MM.1S (cell line): Measurements from ENCODE around the gene RAB11FIP4.

Source experiments
- DNase-seq: peaks from one replicate; pipeline ENCODE4 v3.0.0-alpha.2; 2015
- H2AFZ ChIP-seq: fragments of 300-600 bp; sonication (generic); 2 replicates; pipeline ENCODE4 v1.6.0; 2016; ENCODE audit warnings: antibody characterized with exemption, low read length
- H3F3A ChIP-seq: fragments of 300-600 bp; sonication (generic); 2 replicates; pipeline ENCODE4 v1.6.1; 2016; ENCODE audit warnings: mild to moderate bottlenecking, antibody characterized with exemption, low read length, moderate library complexity, mixed read lengths; ENCODE audit not compliant: insufficient read depth
- H3K27ac ChIP-seq: fragments of 300-600 bp; sonication (generic); 2 replicates; pipeline ENCODE4 v1.5.1; 2016; ENCODE audit warnings: mild to moderate bottlenecking, low read length
- H3K27me3 ChIP-seq: fragments of 300-600 bp; sonication (generic); replicated peaks from 2 replicates; pipeline ENCODE4 v1.6.0; 2016; ENCODE audit warnings: low read length; ENCODE audit not compliant: insufficient read depth
- H3K36me3 ChIP-seq: fragments of 300-600 bp; sonication (generic); replicated peaks from 2 replicates; pipeline ENCODE4 v1.6.1; 2016; ENCODE audit warnings: mild to moderate bottlenecking, low read length, mixed read lengths; ENCODE audit not compliant: insufficient read depth
- H3K4me1 ChIP-seq: fragments of 300-600 bp; sonication (generic); 2 replicates; pipeline ENCODE4 v1.6.1; 2016; ENCODE audit warnings: low read length, mixed read lengths
- H3K4me2 ChIP-seq: fragments of 300-600 bp; sonication (generic); 2 replicates; pipeline ENCODE4 v1.6.0; 2016; ENCODE audit warnings: low read depth, low read length
- H3K4me3 ChIP-seq: fragments of 300-600 bp; sonication (generic); 2 replicates; pipeline ENCODE4 v1.5.1; 2016; ENCODE audit warnings: low read length, mixed read lengths
- H3K79me2 ChIP-seq: fragments of 300-600 bp; sonication (generic); 2 replicates; pipeline ENCODE4 v1.6.1; 2016; ENCODE audit warnings: mixed run types, low read length, mixed read lengths
- H3K9ac ChIP-seq: fragments of 300-600 bp; sonication (generic); 2 replicates; pipeline ENCODE4 v1.6.1; 2016; ENCODE audit warnings: low read length, mixed read lengths
- H3K9me2 ChIP-seq: fragments of 300-600 bp; sonication (generic); replicated peaks from 2 replicates; pipeline ENCODE4 v1.6.1; 2016; ENCODE audit warnings: mild to moderate bottlenecking, low read length, mixed read lengths; ENCODE audit not compliant: insufficient read depth
- H3K9me3 ChIP-seq: fragments of 300-600 bp; sonication (generic); replicated peaks from 2 replicates; pipeline ENCODE4 v1.6.1; 2016; ENCODE audit warnings: mild to moderate bottlenecking, low read length, mixed read lengths; ENCODE audit not compliant: insufficient read depth
- H4K20me1 ChIP-seq: fragments of 300-600 bp; sonication (generic); 2 replicates; pipeline ENCODE4 v1.6.1; 2016; ENCODE audit warnings: mild to moderate bottlenecking, low read length, moderate library complexity, mixed read lengths; ENCODE audit not compliant: insufficient read depth
- EZH2 ChIP-seq: fragments of 300-600 bp; sonication (generic); optimal IDR thresholded peaks from 2 replicates; pipeline ENCODE3; 2017; ENCODE audit warnings: low read depth, mild to moderate bottlenecking, antibody characterized with exemption, low read length, mixed read lengths
- EZH2phosphoT487 ChIP-seq: fragments of 300-600 bp; sonication (generic); IDR thresholded peaks from 2 replicates; pipeline ENCODE4 v1.6.1; 2018; ENCODE audit warnings: antibody characterized with exemption, low read length
- TF ChIP-seq, protein P1 (sequence below): fragments of 300-600 bp; sonication (generic); IDR thresholded peaks from 2 replicates; pipeline ENCODE4 v1.5.1; 2016; ENCODE audit warnings: antibody characterized with exemption, low read length, mixed read lengths

Gene RAB11FIP4

DNA sequence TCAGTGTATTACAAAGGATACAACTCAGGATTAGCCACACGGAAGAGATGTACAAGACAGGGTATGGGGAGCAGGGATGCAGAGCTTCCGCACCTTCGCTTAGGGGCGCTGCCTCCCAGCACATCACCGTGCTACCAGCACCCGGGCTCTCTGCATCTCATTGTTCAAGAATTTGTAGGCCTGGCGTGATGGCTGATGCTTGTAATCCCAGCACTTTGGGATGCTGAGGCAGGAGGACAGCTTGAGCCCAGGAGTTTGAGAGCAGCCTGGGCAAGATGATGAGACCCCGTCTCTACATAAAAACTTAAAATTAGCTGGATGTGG is 43.2 kb downstream of the RAB11FIP4 start:
- H3K4me3 ChIP-seq, result no peak overlapping the region
- no peaks in the 10 kb centered on the region for H3K9me2 ChIP-seq
- no peaks in the 10 kb centered on the region for H3F3A ChIP-seq
- no peaks in the 10 kb centered on the region for H4K20me1 ChIP-seq
- no peaks in the 10 kb centered on the region for H3K9me3 ChIP-seq
- peaks cover 10% of the 10 kb centered on the region for H3K4me1 ChIP-seq
- no peak for DNase-seq
- no peaks in the 10 kb centered on the region for H3K27me3 ChIP-seq
- TF ChIP-seq EZH2phosphoT487 (no peak), EZH2 (no peak)
- TF ChIP-seq, protein P1, sequence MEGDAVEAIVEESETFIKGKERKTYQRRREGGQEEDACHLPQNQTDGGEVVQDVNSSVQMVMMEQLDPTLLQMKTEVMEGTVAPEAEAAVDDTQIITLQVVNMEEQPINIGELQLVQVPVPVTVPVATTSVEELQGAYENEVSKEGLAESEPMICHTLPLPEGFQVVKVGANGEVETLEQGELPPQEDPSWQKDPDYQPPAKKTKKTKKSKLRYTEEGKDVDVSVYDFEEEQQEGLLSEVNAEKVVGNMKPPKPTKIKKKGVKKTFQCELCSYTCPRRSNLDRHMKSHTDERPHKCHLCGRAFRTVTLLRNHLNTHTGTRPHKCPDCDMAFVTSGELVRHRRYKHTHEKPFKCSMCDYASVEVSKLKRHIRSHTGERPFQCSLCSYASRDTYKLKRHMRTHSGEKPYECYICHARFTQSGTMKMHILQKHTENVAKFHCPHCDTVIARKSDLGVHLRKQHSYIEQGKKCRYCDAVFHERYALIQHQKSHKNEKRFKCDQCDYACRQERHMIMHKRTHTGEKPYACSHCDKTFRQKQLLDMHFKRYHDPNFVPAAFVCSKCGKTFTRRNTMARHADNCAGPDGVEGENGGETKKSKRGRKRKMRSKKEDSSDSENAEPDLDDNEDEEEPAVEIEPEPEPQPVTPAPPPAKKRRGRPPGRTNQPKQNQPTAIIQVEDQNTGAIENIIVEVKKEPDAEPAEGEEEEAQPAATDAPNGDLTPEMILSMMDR, result no peak
- no peak overlapping the region for H3K27ac ChIP-seq
- H3K4me2 ChIP-seq, result no peak overlapping the region
- H3K79me2 ChIP-seq, result no peaks in the 10 kb centered on the region
- no peak overlapping the region for H3K9ac ChIP-seq
- H3K36me3 ChIP-seq, result no peaks in the 10 kb centered on the region
- no peak overlapping the region for H2AFZ ChIP-seq

DNA sequence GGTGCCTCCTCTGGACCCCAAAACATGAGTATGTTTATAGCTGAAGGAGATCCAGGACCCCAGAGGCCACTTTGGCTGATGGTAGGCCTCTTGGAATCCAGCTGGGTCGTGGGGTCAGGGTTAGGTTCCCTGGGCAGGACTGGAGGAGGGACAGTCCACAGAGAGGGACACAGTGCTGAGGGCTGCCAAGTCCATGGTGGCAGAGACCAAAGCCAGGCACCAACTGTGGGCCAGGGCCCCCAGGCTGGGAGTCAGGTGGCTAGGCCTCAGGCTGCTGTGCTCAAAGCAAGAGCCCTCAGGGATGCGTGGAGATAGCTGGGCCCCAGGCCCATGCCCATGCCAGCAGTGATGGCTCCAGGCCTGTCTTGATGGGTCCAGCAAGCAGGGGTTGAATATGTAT is 44.1 kb downstream of the RAB11FIP4 start:
- DNase-seq, result no peak
- Histone ChIP-seq H3K9me2 (no peaks in the 10 kb centered on the region), H2AFZ (no peak overlapping the region), H3K9me3 (no peaks in the 10 kb centered on the region), H3K27ac (no peak overlapping the region), H3K4me1 (peaks cover 10% of the 10 kb centered on the region), H3K79me2 (no peaks in the 10 kb centered on the region), H3K4me3 (no peak overlapping the region), H3K27me3 (no peaks in the 10 kb centered on the region), H3K4me2 (no peak overlapping the region), H3K36me3 (no peaks in the 10 kb centered on the region), H3K9ac (no peak overlapping the region), H3F3A (no peaks in the 10 kb centered on the region), H4K20me1 (no peaks in the 10 kb centered on the region)
- TF ChIP-seq, protein P1, result no peak
- TF ChIP-seq EZH2, result no peak
- TF ChIP-seq EZH2phosphoT487, result no peak

DNA sequence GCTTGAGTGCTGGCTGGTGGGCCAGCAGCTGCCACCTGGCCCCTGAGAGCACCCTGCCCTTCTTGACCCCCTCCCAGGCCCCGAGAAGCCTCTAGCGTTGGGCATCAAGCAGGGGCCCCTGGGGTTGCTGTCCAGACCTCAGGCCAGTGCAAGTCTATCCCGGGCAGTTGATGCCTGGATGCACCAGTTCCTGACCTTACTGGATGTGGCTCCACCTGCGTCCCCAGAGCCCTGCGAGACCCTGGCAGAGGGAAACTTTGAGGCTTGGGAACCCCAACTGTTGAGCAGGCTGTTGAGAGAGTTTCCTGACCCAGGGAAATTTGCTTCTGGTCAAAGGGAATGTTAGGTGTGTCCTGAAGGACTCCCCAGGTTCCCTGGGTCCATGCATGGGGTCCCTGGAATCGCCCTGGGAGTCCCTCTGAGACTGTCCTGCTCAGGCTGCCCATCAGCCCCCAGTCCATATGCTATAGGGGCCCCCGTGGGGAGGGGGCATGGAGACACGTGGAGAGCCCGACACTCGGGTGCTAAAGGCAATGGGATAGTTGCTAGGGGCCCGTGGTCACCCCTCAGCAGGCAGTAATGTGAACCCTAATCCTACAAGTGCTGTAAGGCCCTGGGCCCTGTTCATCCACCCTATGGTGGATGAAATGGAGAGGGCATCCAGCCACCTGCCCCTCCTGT is 46.4 kb downstream of the RAB11FIP4 start:
- Histone ChIP-seq H3F3A (no peaks in the 10 kb centered on the region), H3K4me1 (peaks cover 7% of the 10 kb centered on the region), H3K9ac (no peak overlapping the region), H4K20me1 (no peaks in the 10 kb centered on the region), H2AFZ (no peak overlapping the region), H3K79me2 (no peaks in the 10 kb centered on the region), H3K36me3 (no peaks in the 10 kb centered on the region), H3K4me2 (peak overlapping the region; percentile 42; the same call in 1 of the 2 replicates), H3K27me3 (no peaks in the 10 kb centered on the region), H3K4me3 (no peak overlapping the region), H3K27ac (no peak overlapping the region), H3K9me3 (no peaks in the 10 kb centered on the region), H3K9me2 (no peaks in the 10 kb centered on the region)
- TF ChIP-seq EZH2 (no peak), EZH2phosphoT487 (no peak)
- TF ChIP-seq, protein P1, result no peak
- DNase-seq, result no peak
